ENCODE measurements around the gene PARD3.

Gene PARD3

GRCh38 chr10:34698248-34698831 is 116.8 kb downstream of the PARD3 start:
- no peak for DNase-seq (ENCODE audit: insufficient read length, low spot score)
- no peak for TF ChIP-seq CTCF (IDR thresholded peaks at IDR 0.05; ENCODE audit: insufficient read depth, missing control alignments)
- FAIRE-seq, result no peak

- DNase-seq (ENCODE audit: insufficient read length, low spot score), result no peak
- FAIRE-seq, result no peak
- no peak for TF ChIP-seq CTCF (IDR thresholded peaks at IDR 0.05; ENCODE audit: insufficient read depth, missing control alignments)
Observed at GRCh38 chr10:34697351-34698247, 117.5 kb downstream of the PARD3 start.

- DNase-seq (ENCODE audit: insufficient read length, low spot score) (no peak), FAIRE-seq (no peak)
Observed at GRCh38 chr10:34696423-34696822, 118.7 kb downstream of the PARD3 start.

GRCh38 chr10:34690383-34691049 is 124.6 kb downstream of the PARD3 start:
- TF ChIP-seq CTCF (IDR thresholded peaks at IDR 0.05; ENCODE audit: insufficient read depth, missing control alignments), result no peak
- DNase-seq (ENCODE audit: insufficient read length, low spot score) (no peak), FAIRE-seq (no peak)

More at GRCh38 chr10:34696423-34696822, 118.7 kb downstream of the PARD3 start:
- TF ChIP-seq CTCF (IDR thresholded peaks at IDR 0.05; ENCODE audit: insufficient read depth, missing control alignments), result no peak

- TF ChIP-seq CTCF (IDR thresholded peaks at IDR 0.05; ENCODE audit: insufficient read depth, missing control alignments), result no peak
- DNase-seq (ENCODE audit: insufficient read length, low spot score) (no peak), FAIRE-seq (no peak)
Observed at GRCh38 chr10:34689053-34689452, 126.0 kb downstream of the PARD3 start.

GRCh38 chr10:34687434-34688210 is 127.5 kb downstream of the PARD3 start:
- no peak for FAIRE-seq
- no peak for DNase-seq (ENCODE audit: insufficient read length, low spot score)

More at GRCh38 chr10:34687434-34688210, 127.5 kb downstream of the PARD3 start:
- TF ChIP-seq CTCF (IDR thresholded peaks at IDR 0.05; ENCODE audit: insufficient read depth, missing control alignments), result no peak

All from D721Med (cell line).